HepG2 (cell line): ENCODE results near the gene EVL. TPM values are rescaled to one million over a fixed set of nuclear protein-coding genes. Genes with fewer than 3 reads are reported as not detected.

Source experiments
- ATAC-seq: fragments of 200-7000 bp; cut with Tn5 transposase; 3 replicates; pipeline ENCODE4 v1.9.1; 2020; ENCODE audit warnings: mild to moderate bottlenecking, moderate library complexity
- BruUV-seq: library from RNA; stranded (reverse); fragments of 400-500 nt; replicated peaks from 2 replicates; lab custom pipeline; 2021; lab: Mats Ljungman, UMichigan
- CTCF ChIA-PET: fragments of 300-600 bp; formaldehyde crosslinking; extraction: SDS; loops from one replicate; lab custom pipeline; 2021; ENCODE audit warnings: low total read pairs, inconsistent platforms, low intra/inter-chr PET ratio; lab: Yijun Ruan, JAX
- POLR2A ChIA-PET: fragments of 350-600 bp; sonication (Branson Sonifier 250); formaldehyde crosslinking; loops from one replicate; lab custom pipeline; 2020; ENCODE audit warnings: antibody characterized with exemption, inconsistent platforms; lab: Yijun Ruan, JAX
- DNase-seq: peaks from one replicate; pipeline ENCODE4 v3.0.0-alpha.2; 2015; ENCODE audit warnings: low spot score
- FAIRE-seq: peaks from 3 replicates; lab custom pipeline; 2011; peaks lifted over from hg19 to GRCh38; lab: Jason Lieb, UNC
- H2AFZ ChIP-seq: one replicate; pipeline ENCODE4 v1.6.1; 2011; ENCODE audit warnings: low read length, inconsistent platforms
- H3K27ac ChIP-seq: fragments of 300-600 bp; 3 replicates; pipeline ENCODE4 v1.8.0; 2011; ENCODE audit warnings: mixed run types, mild to moderate bottlenecking, mixed read lengths, low read length, inconsistent platforms; ENCODE audit not compliant: insufficient read depth; ENCODE audit errors: extremely low read length
- H3K27me3 ChIP-seq, 2 experiments: fragments of 200-600 bp in 1 of 2; 2 replicates in 1 of 2; 3 replicates in 1 of 2; pipeline versions ENCODE4 v1.6.0 to v1.8.0; 2011; ENCODE audit warnings: low read length in 2 of 2, mild to moderate bottlenecking in 2 of 2, moderate library complexity in 2 of 2, inconsistent platforms in 1 of 2; ENCODE audit not compliant: insufficient read depth in 2 of 2, control insufficient read depth in 1 of 2
- H3K36me3 ChIP-seq, 2 experiments: fragments of 200-600 bp in 1 of 2; replicated peaks in 1 of 2; 2 replicates in 1 of 2; 3 replicates in 1 of 2; pipeline versions ENCODE4 v1.5.1 to v1.8.0; 2011; ENCODE audit warnings: low read length in 2 of 2, inconsistent platforms in 1 of 2; ENCODE audit not compliant: insufficient read depth in 2 of 2, control insufficient read depth in 1 of 2
- H3K4me1 ChIP-seq: 2 replicates; pipeline ENCODE4 v1.5.1; 2012; ENCODE audit warnings: low read length, inconsistent platforms; ENCODE audit not compliant: insufficient read depth
- H3K4me2 ChIP-seq: 2 replicates; pipeline ENCODE4 v1.6.0; 2011; ENCODE audit warnings: low read depth, low read length, inconsistent platforms
- H3K4me3 ChIP-seq, 3 experiments: fragments of 200-600 bp in 1 of 3; sonication (generic), shearing (Covaris generic) in 1 of 3; replicated peaks in 1 of 3; 2 replicates each; pipeline ENCODE4 v1.5.1; 2011 to 2016; ENCODE audit warnings: low read length in 3 of 3, inconsistent platforms in 2 of 3, low read depth in 2 of 3, mild to moderate bottlenecking in 2 of 3, control low read depth in 1 of 3, mixed read lengths in 1 of 3; ENCODE audit not compliant: insufficient read depth in 1 of 3
- H3K79me2 ChIP-seq: one replicate; pipeline ENCODE4 v1.6.1; 2011; ENCODE audit warnings: low read length, inconsistent platforms; ENCODE audit not compliant: insufficient read depth
- H3K9ac ChIP-seq: 2 replicates; pipeline ENCODE4 v1.6.0; 2011; ENCODE audit warnings: mild to moderate bottlenecking, low read depth, low read length, inconsistent platforms; ENCODE audit not compliant: insufficient read depth
- H3K9me3 ChIP-seq: 2 replicates; pipeline ENCODE4 v1.5.1; 2012; ENCODE audit warnings: mild to moderate bottlenecking, low read length
- H4K20me1 ChIP-seq: 2 replicates; pipeline ENCODE4 v1.6.0; 2011; ENCODE audit warnings: inconsistent platforms, mild to moderate bottlenecking, low read length, moderate library complexity; ENCODE audit not compliant: insufficient read depth
- ELF4 ChIP-seq: sonication (generic); formaldehyde crosslinking; IDR thresholded peaks from 2 replicates; pipeline ENCODE4 v1.5.0; 2020; ENCODE audit warnings: missing genetic modification reagents, mild to moderate bottlenecking, moderate library complexity, borderline replicate concordance
- GTF3A ChIP-seq: sonication (generic); formaldehyde crosslinking; conservative IDR thresholded peaks from 2 replicates; pipeline ENCODE4 v1.4.0; 2020; ENCODE audit warnings: mild to moderate bottlenecking, missing genetic modification reagents
- HNRNPH1 ChIP-seq: fragments of 200-400 bp; formaldehyde crosslinking; optimal IDR thresholded peaks from 2 replicates; pipeline ENCODE3; 2017; ENCODE audit warnings: mild to moderate bottlenecking, low read depth, low read length
- HNRNPK ChIP-seq: fragments of 200-400 bp; formaldehyde crosslinking; IDR thresholded peaks from 2 replicates; pipeline ENCODE4 v1.6.1; 2018; ENCODE audit warnings: low read length, low read depth, moderate library complexity, mild to moderate bottlenecking; ENCODE audit not compliant: poor library complexity, severe bottlenecking
- KDM2A ChIP-seq: sonication (generic); formaldehyde crosslinking; IDR thresholded peaks from 2 replicates; pipeline ENCODE4 v1.4.0; 2020; ENCODE audit warnings: low read depth, missing genetic modification reagents, borderline replicate concordance
- PAF1 ChIP-seq: IDR thresholded peaks from 2 replicates; pipeline ENCODE4 v1.6.1; 2016; ENCODE audit warnings: missing genetic modification reagents, missing compliant biosample characterization
- SIX4 ChIP-seq: sonication (generic); formaldehyde crosslinking; IDR thresholded peaks from 2 replicates; pipeline ENCODE4 v1.4.0; 2020; ENCODE audit warnings: missing genetic modification reagents
- TBX3 ChIP-seq: fragments of 450-650 bp; IDR thresholded peaks from 2 replicates; pipeline ENCODE4 v1.6.1; 2017; ENCODE audit warnings: antibody characterized with exemption, mild to moderate bottlenecking, inconsistent platforms, borderline replicate concordance
- ZBTB39 ChIP-seq: sonication (generic); formaldehyde crosslinking; IDR thresholded peaks from 2 replicates; pipeline ENCODE4 v1.5.0; 2020; ENCODE audit warnings: missing genetic modification reagents
- ZNF205 ChIP-seq: IDR thresholded peaks from 2 replicates; pipeline ENCODE4 v1.6.1; 2018; ENCODE audit warnings: missing biosample characterization, missing genetic modification reagents
- ZNF30 ChIP-seq: sonication (generic); formaldehyde crosslinking; IDR thresholded peaks from 2 replicates; pipeline ENCODE4 v1.5.0; 2020; ENCODE audit warnings: mild to moderate bottlenecking, missing genetic modification reagents
- ZNF720 ChIP-seq: sonication (generic); formaldehyde crosslinking; IDR thresholded peaks from 2 replicates; pipeline ENCODE4 v1.4.0; 2020; ENCODE audit warnings: missing genetic modification reagents
- ZNF891 ChIP-seq: sonication (generic); formaldehyde crosslinking; IDR thresholded peaks from 2 replicates; pipeline ENCODE4 v1.5.0; 2020; ENCODE audit warnings: mild to moderate bottlenecking, missing genetic modification reagents
- whole genome bisulfite sequencing: methylation state at CpG from one replicate; pipeline ENCODE4 v1.1.6; 2017; ENCODE audit warnings: low lambda C conversion rate; 5-methylcytosine and 5-hydroxymethylcytosine counted together
- in situ Hi-C: cut with HindIII; loops from 2 replicates; pipeline ENCODE4 v1.10.0; 2017; ENCODE audit warnings: low pct_unique_long_range_greater_than_20kb; ENCODE audit not compliant: extremely low pct_ligation_motif_present
- intact Hi-C: fragments of 100-400 bp; cut with micrococcal nuclease; formaldehyde crosslinking; loops from one replicate; pipeline ENCODE4 v1.10.0; 2022; ENCODE audit not compliant: unreplicated experiment
- polyA plus RNA-seq, 8 experiments: library from polyadenylated mRNA; depleted of rRNA in 3 of 8; stranded (reverse) in 7 of 8; unstranded in 1 of 8; fragments of >200 nt; fragmentation: Illumina TruSeq in 4 of 8; extraction: Trizol in 4 of 8; gene quantifications; 2 replicates each; pipeline versions ENCODE4 v1.2.1 to v1.2.3, GENCODE V29; 2011 to 2016; ENCODE audit warnings: low read depth in 4 of 8, missing spikeins in 1 of 8, mixed read lengths in 1 of 8; ENCODE audit not compliant: insufficient read depth in 1 of 8
- total RNA-seq, 5 experiments: library from RNA; depleted of rRNA; stranded (reverse); fragments of >200 nt; fragmentation: Illumina TruSeq; extraction: Trizol; gene quantifications; 2 replicates each; pipeline ENCODE4 v1.2.3, GENCODE V29; 2016; ENCODE audit warnings: low read depth in 1 of 5

The EVL gene
- total and polyA plus RNA-seq, 2 of the 13 experiments (the other 11 are each of a cell fraction or from before 2014, with no cell fraction given), result 15.1 to 31.2 TPM

GRCh38 chr14:100077441-100077840 lies 12.2 kb downstream of the EVL start:
- intact Hi-C loops, result no loop called here
- Histone ChIP-seq H3K36me3 (no peaks in the 10 kb centered on the region), H3K79me2 (no peaks in the 10 kb centered on the region), H3K27me3 (no peaks in the 10 kb centered on the region), H3K4me3 (no peak overlapping the region), H2AFZ (no peak overlapping the region), H3K9ac (no peak overlapping the region), H4K20me1 (no peaks in the 10 kb centered on the region), H3K4me1 (no peaks in the 10 kb centered on the region), H3K4me2 (no peak overlapping the region), H3K9me3 (no peaks in the 10 kb centered on the region), H3K27ac (no peak overlapping the region)
- FAIRE-seq (no peak), ATAC-seq (no peak), DNase-seq (no peak)
- 96% methylated on average over 9 of the region's 9 CpGs for WGBS
- CTCF ChIA-PET, result no interaction called here
- POLR2A ChIA-PET, result no interaction called here
- no TSS peak for BruUV-seq
- in situ Hi-C loops, result no loop called here
- TF ChIP-seq ZBTB39 (CRISPR knock-in tag) (no peak), SIX4 (CRISPR knock-in tag) (no peak), HNRNPK (no peak), ZNF891 (CRISPR knock-in tag) (no peak)

- H2AFZ ChIP-seq, result no peak overlapping the region
- DNase-seq (no peak), ATAC-seq (no peak), FAIRE-seq (no peak)
- no peaks in the 10 kb centered on the region for H3K79me2 ChIP-seq
- in situ Hi-C loops, result no loop called here
- no peaks in the 10 kb centered on the region for H3K36me3 ChIP-seq
- ChIA-PET POLR2A (no interaction called here), CTCF (no interaction called here)
- H3K4me1 ChIP-seq, result no peaks in the 10 kb centered on the region
- no peaks in the 10 kb centered on the region for H3K27me3 ChIP-seq
- no peak overlapping the region for H3K9ac ChIP-seq
- intact Hi-C loops, result no loop called here
- H3K27ac ChIP-seq, result no peak overlapping the region
- no peaks in the 10 kb centered on the region for H4K20me1 ChIP-seq
- BruUV-seq, result no TSS peak
- H3K9me3 ChIP-seq, result no peaks in the 10 kb centered on the region
- 92% methylated on average over 10 of the region's 10 CpGs for WGBS
- no peak overlapping the region for H3K4me2 ChIP-seq
- no peak overlapping the region for H3K4me3 ChIP-seq
- TF ChIP-seq ZNF720 (CRISPR knock-in tag), result no peak
- no peak for TF ChIP-seq PAF1 (CRISPR knock-in tag)
- no peak for TF ChIP-seq TBX3
- TF ChIP-seq ZNF30 (CRISPR knock-in tag), result no peak
- no peak for TF ChIP-seq ZNF205 (CRISPR knock-in tag)
- TF ChIP-seq GTF3A, result no peak
- no peak for TF ChIP-seq HNRNPH1
- TF ChIP-seq KDM2A (CRISPR knock-in tag), result no peak
- no peak for TF ChIP-seq ELF4
Observed at GRCh38 chr14:100078216-100078803, 13.1 kb downstream of the EVL start.
